Osteocyte (in vitro differentiated cells): ENCODE measurements around the gene RBMS3. TPM values are rescaled to one million over a fixed set of nuclear protein-coding genes. Genes with fewer than 3 reads are reported as not detected.

Experiments used
- DNase-seq: peaks from one replicate; pipeline ENCODE4 v3.0.0; 2021; ENCODE audit warnings: mixed read lengths; ENCODE audit not compliant: unreplicated experiment; ENCODE audit errors: extremely low spot score
- H3K27ac Mint-ChIP-seq: one replicate; pipeline ENCODE4 v1.8.0; 2021; ENCODE audit warnings: mild to moderate bottlenecking, mixed read lengths; ENCODE audit not compliant: unreplicated experiment
- H3K27me3 Mint-ChIP-seq: one replicate; pipeline ENCODE4 v1.8.0; 2021; ENCODE audit warnings: mixed read lengths; ENCODE audit not compliant: unreplicated experiment
- H3K36me3 Mint-ChIP-seq: one replicate; pipeline ENCODE4 v1.8.0; 2021; ENCODE audit warnings: mixed read lengths; ENCODE audit not compliant: unreplicated experiment
- H3K4me1 Mint-ChIP-seq: one replicate; pipeline ENCODE4 v1.8.0; 2021; ENCODE audit warnings: mixed read lengths; ENCODE audit not compliant: unreplicated experiment
- H3K4me3 Mint-ChIP-seq: one replicate; pipeline ENCODE4 v1.8.0; 2021; ENCODE audit warnings: mild to moderate bottlenecking, moderate library complexity, mixed read lengths; ENCODE audit not compliant: unreplicated experiment
- H3K9me3 Mint-ChIP-seq: one replicate; pipeline ENCODE4 v1.8.0; 2021; ENCODE audit warnings: mixed read lengths; ENCODE audit not compliant: unreplicated experiment
- CTCF ChIP-seq: fragments of 200-600 bp; sonication (generic); IDR thresholded peaks from 2 replicates; pipeline ENCODE4 v1.5.0; 2021; ENCODE audit warnings: antibody characterized with exemption, mild to moderate bottlenecking, moderate library complexity
- total RNA-seq: library from RNA; stranded (reverse); gene quantifications from 2 replicates; pipeline ENCODE4 v1.2.1, GENCODE V29; 2021

RBMS3 gene
- total RNA-seq, 1 donor from 2014 or later: 64.2 TPM

DNA sequence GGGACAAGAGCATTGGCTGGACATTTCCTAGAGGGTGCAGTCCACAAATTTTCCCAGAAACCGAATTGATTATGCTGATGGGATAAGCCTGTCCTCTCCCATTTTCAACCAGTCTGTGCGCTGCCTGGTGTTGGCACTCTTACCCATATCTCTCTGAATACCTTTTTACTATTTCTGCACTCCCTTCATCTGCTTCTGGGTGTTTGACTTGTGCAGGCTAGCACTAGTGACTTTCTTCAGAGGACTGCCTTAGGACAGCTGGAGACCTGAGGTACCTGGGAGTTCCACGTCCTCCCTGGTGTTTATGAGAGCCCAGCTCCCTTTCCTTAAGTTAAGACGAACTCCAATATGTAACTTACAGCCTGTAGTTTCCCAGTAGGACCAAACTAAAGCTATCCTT is 50.2 kb downstream of the RBMS3 start:
- H3K27me3 Mint-ChIP-seq: no peaks in the 10 kb centered on the region
- no peak for DNase-seq
- no peaks in the 10 kb centered on the region for H3K9me3 Mint-ChIP-seq
- H3K27ac Mint-ChIP-seq: peak overlapping the region; percentile 88
- no peaks in the 10 kb centered on the region for H3K36me3 Mint-ChIP-seq
- no peak overlapping the region for H3K4me3 Mint-ChIP-seq
- no peak for TF ChIP-seq CTCF
- peaks cover 50% of the 10 kb centered on the region for H3K4me1 Mint-ChIP-seq

DNA sequence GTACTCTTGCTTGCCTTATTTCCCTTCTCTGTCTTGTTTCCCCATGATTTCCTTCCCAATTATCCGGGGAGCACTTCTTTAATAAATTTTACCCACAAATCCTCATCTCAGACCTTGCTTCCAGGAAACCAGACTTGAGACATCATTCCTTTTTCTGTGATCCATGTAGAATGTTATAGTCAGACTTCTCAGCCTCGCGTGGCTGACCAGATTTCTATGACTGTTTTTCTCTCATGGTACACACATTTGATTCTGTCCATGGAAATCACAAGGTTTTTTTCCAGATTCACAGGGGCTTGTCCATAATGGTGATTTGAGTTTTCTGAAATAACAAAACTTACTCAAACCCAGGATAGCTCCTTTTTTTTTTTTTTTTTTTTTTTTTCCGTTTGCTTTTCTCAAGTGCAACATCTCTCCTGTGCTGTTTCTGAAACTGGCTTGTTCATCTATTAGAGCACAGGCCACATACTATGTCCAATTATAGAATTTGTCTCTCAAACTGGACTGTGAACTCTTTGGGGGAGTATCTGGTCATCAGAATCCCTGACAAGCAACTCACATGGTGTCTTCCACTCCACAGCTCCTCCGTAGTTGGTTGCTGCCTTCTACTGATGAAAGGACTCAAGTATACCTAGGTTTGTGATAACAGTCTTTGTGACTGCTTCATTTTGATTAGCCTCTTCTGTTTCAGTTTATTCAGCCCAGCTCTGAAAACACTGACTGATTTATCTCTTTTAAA is 50.8 kb downstream of the RBMS3 start:
- Mint-ChIP-seq H3K9me3 (no peaks in the 10 kb centered on the region), H3K4me3 (peak overlapping the region; percentile 12), H3K27me3 (no peaks in the 10 kb centered on the region), H3K4me1 (peaks cover 56% of the 10 kb centered on the region), H3K36me3 (no peaks in the 10 kb centered on the region), H3K27ac (peak overlapping the region; percentile 88)
- DNase-seq: no peak
- no peak for TF ChIP-seq CTCF

DNA sequence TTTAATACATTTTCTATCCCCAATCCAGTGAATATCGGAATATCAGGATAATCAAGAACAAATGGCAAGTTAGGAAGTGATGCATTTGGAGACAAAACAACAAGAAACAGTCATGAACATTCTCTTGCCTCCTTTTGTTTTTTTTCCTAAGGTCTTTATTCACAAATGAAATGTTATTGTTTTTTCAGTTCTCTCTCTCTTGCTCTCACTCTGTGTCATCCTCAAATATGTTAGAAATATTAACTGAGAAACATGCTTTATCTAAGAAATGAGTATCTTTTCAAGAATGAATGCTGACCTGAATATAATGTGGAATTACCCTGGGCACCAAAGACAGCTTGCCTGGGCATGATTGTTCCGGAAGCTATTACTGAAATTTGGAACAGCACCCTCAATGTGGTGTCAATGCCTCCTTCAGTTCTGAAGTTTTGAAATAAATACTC is 51.3 kb downstream of the RBMS3 start:
- DNase-seq: no peak
- H3K27ac Mint-ChIP-seq: peak overlapping the region; percentile 88
- H3K4me1 Mint-ChIP-seq: peaks cover 58% of the 10 kb centered on the region
- peak overlapping the region; percentile 12 for H3K4me3 Mint-ChIP-seq
- no peaks in the 10 kb centered on the region for H3K36me3 Mint-ChIP-seq
- no peaks in the 10 kb centered on the region for H3K9me3 Mint-ChIP-seq
- no peak for TF ChIP-seq CTCF
- H3K27me3 Mint-ChIP-seq: no peaks in the 10 kb centered on the region

GRCh38 chr3:29333576-29333975 is 52.7 kb downstream of the RBMS3 start:
- TF ChIP-seq CTCF: no peak
- peaks cover 65% of the 10 kb centered on the region for H3K4me1 Mint-ChIP-seq
- no peak for DNase-seq

GRCh38 chr3:29334706-29335105 is 53.8 kb downstream of the RBMS3 start:
- Mint-ChIP-seq H3K27ac (peak overlapping the region; percentile 99), H3K27me3 (no peaks in the 10 kb centered on the region), H3K9me3 (no peaks in the 10 kb centered on the region), H3K36me3 (no peaks in the 10 kb centered on the region), H3K4me1 (peaks cover 65% of the 10 kb centered on the region), H3K4me3 (no peak overlapping the region)
- no peak for TF ChIP-seq CTCF
- no peak for DNase-seq

More at GRCh38 chr3:29333576-29333975, 52.7 kb downstream of the RBMS3 start:
- no peaks in the 10 kb centered on the region for H3K9me3 Mint-ChIP-seq
- H3K4me3 Mint-ChIP-seq: no peak overlapping the region
- no peaks in the 10 kb centered on the region for H3K36me3 Mint-ChIP-seq
- peak overlapping the region; percentile 67 for H3K27ac Mint-ChIP-seq
- H3K27me3 Mint-ChIP-seq: no peaks in the 10 kb centered on the region
